Activated CD8-positive, alpha-beta T cell treated with anti-CD3 and anti-CD28 coated beads for 36 hours (primary cell): ENCODE measurements around the gene KCNK4. TPM values are rescaled to one million over a fixed set of nuclear protein-coding genes. Genes with fewer than 3 reads are reported as not detected.

ENCODE experiments used
- ATAC-seq: fragments of 200-7000 bp; cut with Tn5 transposase; one replicate; pipeline ENCODE4 v1.10.0; 2021; ENCODE audit warnings: mild to moderate bottlenecking, moderate library complexity
- CTCF ChIA-PET: fragments of 350-600 bp; sonication (Branson Sonifier 250); formaldehyde crosslinking; loops from one replicate; lab custom pipeline; 2021; ENCODE audit warnings: antibody characterized with exemption; lab: Charles Lee
- POLR2A ChIA-PET: fragments of 350-600 bp; sonication (Branson Sonifier 250); formaldehyde crosslinking; loops from one replicate; lab custom pipeline; 2021; ENCODE audit warnings: antibody characterized with exemption; lab: Charles Lee
- DNase-seq: peaks from one replicate; pipeline ENCODE4 v3.0.0-alpha.2; 2020
- H3K27ac Mint-ChIP-seq: one replicate; pipeline ENCODE4 v1.8.0; 2021; ENCODE audit warnings: mild to moderate bottlenecking, mixed read lengths
- H3K27me3 Mint-ChIP-seq: one replicate; pipeline ENCODE4 v1.8.0; 2021; ENCODE audit warnings: mixed read lengths
- H3K36me3 Mint-ChIP-seq: one replicate; pipeline ENCODE4 v1.8.0; 2021; ENCODE audit warnings: low read depth, mixed read lengths
- H3K4me1 Mint-ChIP-seq: one replicate; pipeline ENCODE4 v1.8.0; 2021; ENCODE audit warnings: low read depth, mixed read lengths
- H3K4me3 Mint-ChIP-seq: one replicate; pipeline ENCODE4 v1.8.0; 2021; ENCODE audit warnings: mild to moderate bottlenecking, moderate library complexity, mixed read lengths
- H3K9me3 Mint-ChIP-seq: one replicate; pipeline ENCODE4 v1.8.0; 2021; ENCODE audit warnings: mixed read lengths
- CTCF ChIP-seq: fragments of 200-600 bp; IDR thresholded peaks from one replicate; pipeline ENCODE4 v1.8.0; 2022; ENCODE audit warnings: antibody characterized with exemption, mild to moderate bottlenecking
- intact Hi-C: fragments of 100-400 bp; cut with micrococcal nuclease; formaldehyde crosslinking; loops from one replicate; pipeline ENCODE4 v1.10.0; 2022
- total RNA-seq, 2 experiments: library from RNA; stranded (reverse); gene quantifications; one replicate each; pipeline ENCODE4 v1.2.3, GENCODE V29; 2021

Gene KCNK4
- total RNA-seq, 2 experiments from 2014 or later, result 0.23 TPM; not detected in 1

DNA sequence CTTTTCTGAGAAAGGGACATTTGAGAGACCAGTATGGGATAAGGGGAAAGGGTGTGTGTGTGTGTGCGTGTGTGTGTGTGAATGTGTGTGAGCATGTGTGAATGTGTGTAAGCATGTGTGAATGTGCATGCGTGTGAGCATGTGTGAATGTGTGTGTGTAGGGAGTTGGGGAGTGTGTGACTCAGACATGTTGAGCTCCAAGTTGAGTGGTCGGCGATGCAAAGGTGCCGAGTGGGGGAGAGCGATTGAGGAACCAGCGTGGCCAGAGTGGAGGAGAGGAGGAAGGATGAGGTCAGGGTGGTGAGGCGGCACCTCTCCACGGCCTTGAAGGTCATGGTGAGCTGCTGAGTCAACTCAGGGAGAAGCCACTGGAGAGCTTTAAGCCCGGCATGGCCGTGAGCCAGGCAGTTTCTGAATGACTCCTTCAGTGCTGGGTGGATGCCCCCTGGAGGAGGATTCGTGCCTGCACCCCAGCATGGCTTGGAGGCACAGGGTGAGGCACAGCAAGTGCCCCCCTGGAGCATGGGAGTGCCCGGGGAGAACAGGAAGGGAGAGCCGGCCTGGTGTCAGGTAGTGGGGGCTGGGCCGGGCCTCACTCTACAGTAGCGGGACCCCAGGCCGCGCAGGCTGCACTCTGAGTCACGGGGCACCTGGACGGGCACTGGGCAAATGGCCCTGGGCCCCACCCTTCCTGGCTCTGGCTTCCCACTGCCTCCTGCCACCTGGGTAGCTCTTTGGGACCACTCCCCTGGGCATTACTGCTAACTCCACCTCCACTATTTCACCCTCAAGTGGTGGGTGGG lies 40.7 kb downstream of the KCNK4 start:
- Mint-ChIP-seq H3K27ac (peak overlapping the region; percentile 75), H3K4me3 (peak overlapping the region; percentile 0)
- TF ChIP-seq CTCF, result peak; percentile 67

GRCh38 chr11:64333556-64333955 lies 42.5 kb downstream of the KCNK4 start:
- H3K4me1 Mint-ChIP-seq, result peaks cover 30% of the 10 kb centered on the region
- POLR2A ChIA-PET, result interaction anchor here (0.9 to 2.1 kb wide), 2 partner anchors 16 to 25 kb away, joined by 3 to 5 read pairs; partner anchors contain the start of genes PRDX5, RPS6KA4 and TRMT112
- ATAC-seq (no peak), DNase-seq (no peak)
- H3K36me3 Mint-ChIP-seq, result peaks cover 19% of the 10 kb centered on the region
- H3K4me3 Mint-ChIP-seq, result no peak overlapping the region
- intact Hi-C loops, result no loop called here
- H3K27ac Mint-ChIP-seq, result no peak overlapping the region
- no peaks in the 10 kb centered on the region for H3K27me3 Mint-ChIP-seq
- CTCF ChIA-PET, result interaction anchor here (2.2 to 5.4 kb wide), 4 partner anchors 15 to 129 kb away, joined by 4 to 75 read pairs (median 11); partner anchors contain the start of genes PRDX5 and TRMT112
- TF ChIP-seq CTCF, result no peak
- no peaks in the 10 kb centered on the region for H3K9me3 Mint-ChIP-seq

More for the DNA sequence above, 40.7 kb downstream of the KCNK4 start:
- ATAC-seq (peak; percentile 89), DNase-seq (peak; percentile 96)
- ChIA-PET CTCF (interaction anchor here (0.7 to 5.4 kb wide), 18 partner anchors 8 to 128 kb away, joined by 3 to 75 read pairs (median 6); partner anchors contain the start of genes CCDC88B, PLCB3, PRDX5 and TRMT112), POLR2A (interaction anchor here (0.8 to 4.6 kb wide), 11 partner anchors 9 to 146 kb away, joined by 3 to 29 read pairs (median 5); partner anchors contain the start of genes CCDC88B, ESRRA, KCNK4 and PRDX5)
- H3K9me3 Mint-ChIP-seq, result no peaks in the 10 kb centered on the region
- intact Hi-C loops, result no loop called here
- H3K36me3 Mint-ChIP-seq, result peaks cover 8% of the 10 kb centered on the region
- H3K4me1 Mint-ChIP-seq, result peaks cover 24% of the 10 kb centered on the region
- H3K27me3 Mint-ChIP-seq, result no peaks in the 10 kb centered on the region

DNA sequence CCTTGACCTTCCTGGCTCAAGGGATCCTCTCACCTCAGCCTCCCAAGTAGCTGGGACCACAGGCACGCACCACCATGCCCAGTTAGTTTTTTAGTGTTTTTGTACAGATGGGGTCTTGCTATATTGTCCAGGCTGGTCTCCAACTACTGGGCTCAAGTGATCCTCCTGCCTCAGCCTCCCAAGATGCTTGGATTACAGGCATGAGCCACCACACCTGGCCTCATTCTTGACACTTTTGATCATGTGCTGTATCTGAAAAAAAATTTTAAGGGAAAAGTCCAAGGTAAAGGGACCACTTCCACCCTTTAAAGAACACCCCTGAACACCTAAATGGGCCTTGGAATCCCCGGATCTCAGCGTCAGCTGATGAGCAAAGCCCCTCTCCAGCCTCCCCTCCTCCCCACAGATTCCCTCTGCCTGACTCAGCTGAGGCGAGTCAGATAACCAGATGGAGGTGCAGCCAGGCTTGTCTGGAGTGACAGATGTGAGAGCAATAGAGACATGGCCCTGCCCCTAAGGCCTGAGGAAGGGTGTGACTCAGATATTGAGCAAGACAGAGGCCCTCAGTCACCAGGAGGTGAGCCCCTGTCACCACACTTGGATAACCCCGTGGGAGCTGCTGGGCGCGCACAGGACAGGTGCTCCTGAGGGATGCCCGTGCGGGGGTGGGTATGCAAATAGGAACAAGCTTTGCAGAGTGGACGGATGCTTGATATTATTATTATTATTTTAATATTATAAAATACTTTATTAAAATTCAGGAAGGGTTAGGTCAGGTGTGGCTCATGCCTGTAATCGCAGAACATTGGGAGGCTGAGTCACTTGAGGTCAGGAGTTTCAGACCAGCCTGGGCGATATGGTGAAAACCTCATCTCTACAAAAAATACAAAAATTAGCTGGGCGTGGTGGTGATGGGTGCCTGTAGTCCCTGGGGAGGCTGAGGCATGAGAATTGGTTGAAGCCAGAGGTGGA lies 43.9 kb downstream of the KCNK4 start:
- CTCF ChIA-PET, result interaction anchor here (0.7 to 5.4 kb wide), 3 partner anchors 17 to 34 kb away, joined by 4 to 75 read pairs (median 4); partner anchors contain the start of genes PRDX5 and TRMT112
- POLR2A ChIA-PET, result interaction anchor here (0.7 kb wide), 1 partner anchor 17 kb away, joined by 3 read pairs; the partner anchor contains the start of gene PRDX5
- H3K36me3 Mint-ChIP-seq, result peaks cover 27% of the 10 kb centered on the region
- intact Hi-C loops, result no loop called here
- H3K27me3 Mint-ChIP-seq, result no peaks in the 10 kb centered on the region
- H3K4me3 Mint-ChIP-seq, result no peak overlapping the region
- peaks cover 41% of the 10 kb centered on the region for H3K4me1 Mint-ChIP-seq
- peak overlapping the region; percentile 47 for H3K27ac Mint-ChIP-seq
- no peaks in the 10 kb centered on the region for H3K9me3 Mint-ChIP-seq
- ATAC-seq (peak; percentile 57), DNase-seq (peak; percentile 75)
- TF ChIP-seq CTCF, result no peak

GRCh38 chr11:64337538-64338249 lies 46.6 kb downstream of the KCNK4 start:
- Mint-ChIP-seq H3K4me1 (peaks cover 41% of the 10 kb centered on the region), H3K4me3 (no peak overlapping the region), H3K36me3 (peaks cover 39% of the 10 kb centered on the region), H3K9me3 (no peaks in the 10 kb centered on the region), H3K27me3 (no peaks in the 10 kb centered on the region), H3K27ac (peak overlapping the region; percentile 38)
- CTCF ChIA-PET, result interaction anchor here (0.6 to 1.5 kb wide), 5 partner anchors 20 to 111 kb away, joined by 3 to 8 read pairs (median 3); partner anchors contain the start of genes ESRRA, PRDX5 and TRMT112
- intact Hi-C loops, result no loop called here
- POLR2A ChIA-PET, result interaction anchor here (0.7 to 1.6 kb wide), 5 partner anchors 20 to 704 kb away, joined by 3 to 5 read pairs (median 3); partner anchors contain the start of genes ESRRA, PRDX5 and TRMT112
- ATAC-seq (no peak), DNase-seq (no peak)
- TF ChIP-seq CTCF, result no peak
